ENCODE data around the gene PROM1.

The PROM1 gene

GRCh38 chr4:16090096-16090705, 6.4 kb upstream of the PROM1 start:
- no peak for DNase-seq (ENCODE audit: low read depth)
- H3K4me3 ChIP-seq (ENCODE audit: low read depth, low read length) = no peak overlapping the region
- no peak for TF ChIP-seq CTCF (conservative IDR thresholded peaks at IDR 0.05; ENCODE audit: low read depth, low read length)

- TF ChIP-seq CTCF (conservative IDR thresholded peaks at IDR 0.05; ENCODE audit: low read depth, low read length) = no peak
Measured at GRCh38 chr4:16089156-16089555, 5.3 kb upstream of the PROM1 start.

GRCh38 chr4:16088601-16089000, 4.8 kb upstream of the PROM1 start:
- H3K4me3 ChIP-seq (ENCODE audit: low read depth, low read length) = no peak overlapping the region
- DNase-seq (ENCODE audit: low read depth) = no peak
- no peak for TF ChIP-seq CTCF (conservative IDR thresholded peaks at IDR 0.05; ENCODE audit: low read depth, low read length)

More at GRCh38 chr4:16089156-16089555, 5.3 kb upstream of the PROM1 start:
- no peak for DNase-seq (ENCODE audit: low read depth)
- no peak overlapping the region for H3K4me3 ChIP-seq (ENCODE audit: low read depth, low read length)

GRCh38 chr4:16085822-16086221, 2.0 kb upstream of the PROM1 start:
- H3K4me3 ChIP-seq (ENCODE audit: low read depth, low read length) = no peak overlapping the region
- DNase-seq (ENCODE audit: low read depth) = no peak
- TF ChIP-seq CTCF (conservative IDR thresholded peaks at IDR 0.05; ENCODE audit: low read depth, low read length) = no peak

GRCh38 chr4:16082426-16083240, 1.2 kb downstream of the PROM1 start:
- H3K4me3 ChIP-seq (ENCODE audit: low read depth, low read length) = peak overlapping the region; percentile 5
- DNase-seq (ENCODE audit: low read depth) = no peak
- no peak for TF ChIP-seq CTCF (conservative IDR thresholded peaks at IDR 0.05; ENCODE audit: low read depth, low read length)

GRCh38 chr4:16082041-16082425, 1.8 kb downstream of the PROM1 start:
- DNase-seq (ENCODE audit: low read depth) = no peak
- H3K4me3 ChIP-seq (ENCODE audit: low read depth, low read length) = no peak overlapping the region
- no peak for TF ChIP-seq CTCF (conservative IDR thresholded peaks at IDR 0.05; ENCODE audit: low read depth, low read length)

- no peak for TF ChIP-seq CTCF (conservative IDR thresholded peaks at IDR 0.05; ENCODE audit: low read depth, low read length)
- H3K4me3 ChIP-seq (ENCODE audit: low read depth, low read length) = no peak overlapping the region
- DNase-seq (ENCODE audit: low read depth) = no peak
Measured at GRCh38 chr4:16079046-16079445, 4.8 kb downstream of the PROM1 start.

Data from choroid plexus epithelial cell (primary cell).